Mesothelial cell of epicardium (in vitro differentiated cells): ENCODE data around the gene AMELY. TPM values are rescaled to one million over a fixed set of nuclear protein-coding genes. Genes with fewer than 3 reads are reported as not detected.
"Not testable (repeated sequence)": the region's sequence is repeated elsewhere in the genome, so short reads cannot be mapped to it uniquely, and the experiment has no call there.

Experiments used
- DNase-seq, 2 experiments: peaks; one replicate each; pipeline ENCODE4 v3.0.0; 2021; ENCODE audit warnings: low spot score in 2 of 2; ENCODE audit not compliant: unreplicated experiment in 2 of 2
- H3K27ac Mint-ChIP-seq: 2 replicates; pipeline ENCODE4 v1.8.0; 2021; ENCODE audit warnings: mixed read lengths
- H3K27me3 Mint-ChIP-seq: 2 replicates; pipeline ENCODE4 v1.8.0; 2021; ENCODE audit warnings: low read depth, mixed read lengths
- H3K36me3 Mint-ChIP-seq: 2 replicates; pipeline ENCODE4 v1.8.0; 2021; ENCODE audit warnings: mixed read lengths
- H3K4me1 Mint-ChIP-seq: 2 replicates; pipeline ENCODE4 v1.8.0; 2021; ENCODE audit warnings: mixed read lengths
- H3K4me3 Mint-ChIP-seq: 2 replicates; pipeline ENCODE4 v1.8.0; 2021; ENCODE audit warnings: mild to moderate bottlenecking, moderate library complexity, mixed read lengths
- H3K9me3 Mint-ChIP-seq: 2 replicates; pipeline ENCODE4 v1.8.0; 2021; ENCODE audit warnings: mixed read lengths
- CTCF ChIP-seq: fragments of 200-600 bp; sonication (generic); IDR thresholded peaks from one replicate; pipeline ENCODE4 v1.5.0; 2021; ENCODE audit warnings: antibody characterized with exemption; ENCODE audit not compliant: unreplicated experiment
- total RNA-seq: library from RNA; stranded (reverse); gene quantifications from 3 replicates; pipeline ENCODE4 v1.2.1, GENCODE V29; 2021

The AMELY gene
- total RNA-seq, 1 donor from 2014 or later, result not detected

GRCh38 chrY:6895236-6895635, 16.3 kb downstream of the AMELY start:
- H3K9me3 Mint-ChIP-seq, result no peaks in the 10 kb centered on the region
- H3K36me3 Mint-ChIP-seq, result no peaks in the 10 kb centered on the region
- no peak overlapping the region for H3K4me3 Mint-ChIP-seq
- TF ChIP-seq CTCF, result no peak
- no peak overlapping the region for H3K27ac Mint-ChIP-seq
- no peak for DNase-seq
- H3K27me3 Mint-ChIP-seq, result no peaks in the 10 kb centered on the region
- no peaks in the 10 kb centered on the region for H3K4me1 Mint-ChIP-seq

- no peak overlapping the region for H3K27ac Mint-ChIP-seq
- H3K9me3 Mint-ChIP-seq, result no peaks in the 10 kb centered on the region
- H3K4me1 Mint-ChIP-seq, result no peaks in the 10 kb centered on the region
- H3K36me3 Mint-ChIP-seq, result no peaks in the 10 kb centered on the region
- no peaks in the 10 kb centered on the region for H3K27me3 Mint-ChIP-seq
- H3K4me3 Mint-ChIP-seq, result no peak overlapping the region
- TF ChIP-seq CTCF, result no peak
- no peak for DNase-seq
Observed at GRCh38 chrY:6894496-6894895, 17.1 kb downstream of the AMELY start.

GRCh38 chrY:6849384-6849783, 62.2 kb downstream of the AMELY start:
- Mint-ChIP-seq H3K4me1 (no peaks in the 10 kb centered on the region), H3K27ac (no peak overlapping the region), H3K36me3 (no peaks in the 10 kb centered on the region), H3K4me3 (no peak overlapping the region), H3K27me3 (no peaks in the 10 kb centered on the region), H3K9me3 (no peaks in the 10 kb centered on the region)
- no peak for TF ChIP-seq CTCF
- no peak for DNase-seq

GRCh38 chrY:6842650-6843049, 68.9 kb downstream of the AMELY start:
- H3K27ac Mint-ChIP-seq, H3K9me3 Mint-ChIP-seq, H3K4me3 Mint-ChIP-seq, H3K27me3 Mint-ChIP-seq, DNase-seq, H3K4me1 Mint-ChIP-seq, H3K36me3 Mint-ChIP-seq: not testable (repeated sequence)

Other genes with a start within 250 kb of the AMELY start
- gene TBL1Y, start 1.1 kb downstream of the AMELY start, total RNA-seq, result not detected in 3 replicates